Iris pigment epithelial cell (primary cell): ENCODE data around the gene PTPN5.
"Not testable (repeated sequence)": the region's sequence is repeated elsewhere in the genome, so short reads cannot be mapped to it uniquely, and the experiment has no call there.

ENCODE experiments used
- DNase-seq: peaks from one replicate; pipeline ENCODE4 v3.0.0-alpha.2; 2011; ENCODE audit warnings: low read depth

Gene PTPN5

GRCh38 chr11:18791207-18791968, at the start of gene PTPN5:
Gene PTPN5 (minus strand): TSS chr11:18791798. CDS start chr11:18771958, 19,840 bp downstream.
- peak; percentile 22 for DNase-seq

GRCh38 chr11:18836417-18836816, 44.8 kb upstream of the PTPN5 start:
- peak; percentile 6 for DNase-seq

- DNase-seq, result no peak
These were observed 43.3 kb upstream of the PTPN5 start for GRCh38 chr11:18834754-18835466.

DNA sequence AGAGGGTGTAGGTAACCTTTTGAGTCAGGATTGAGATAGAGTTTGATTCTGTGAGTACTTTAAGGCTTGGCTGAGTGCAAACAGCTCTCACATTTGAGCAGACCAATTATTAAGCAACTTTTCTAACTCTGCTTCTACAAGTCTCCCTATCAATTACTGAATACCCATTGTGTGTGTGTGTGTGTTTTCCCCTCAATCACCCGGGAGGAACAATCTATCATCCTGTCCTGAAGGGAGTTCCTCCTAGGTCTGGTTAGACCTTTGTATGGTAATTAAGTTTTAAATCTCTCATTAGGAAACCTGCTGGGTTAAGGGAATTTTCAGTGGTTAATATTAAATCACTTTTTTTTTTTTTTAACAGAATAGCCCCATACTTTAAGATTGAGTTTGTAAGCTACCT, 28.6 kb upstream of the PTPN5 start:
- not testable (repeated sequence) for DNase-seq

DNA sequence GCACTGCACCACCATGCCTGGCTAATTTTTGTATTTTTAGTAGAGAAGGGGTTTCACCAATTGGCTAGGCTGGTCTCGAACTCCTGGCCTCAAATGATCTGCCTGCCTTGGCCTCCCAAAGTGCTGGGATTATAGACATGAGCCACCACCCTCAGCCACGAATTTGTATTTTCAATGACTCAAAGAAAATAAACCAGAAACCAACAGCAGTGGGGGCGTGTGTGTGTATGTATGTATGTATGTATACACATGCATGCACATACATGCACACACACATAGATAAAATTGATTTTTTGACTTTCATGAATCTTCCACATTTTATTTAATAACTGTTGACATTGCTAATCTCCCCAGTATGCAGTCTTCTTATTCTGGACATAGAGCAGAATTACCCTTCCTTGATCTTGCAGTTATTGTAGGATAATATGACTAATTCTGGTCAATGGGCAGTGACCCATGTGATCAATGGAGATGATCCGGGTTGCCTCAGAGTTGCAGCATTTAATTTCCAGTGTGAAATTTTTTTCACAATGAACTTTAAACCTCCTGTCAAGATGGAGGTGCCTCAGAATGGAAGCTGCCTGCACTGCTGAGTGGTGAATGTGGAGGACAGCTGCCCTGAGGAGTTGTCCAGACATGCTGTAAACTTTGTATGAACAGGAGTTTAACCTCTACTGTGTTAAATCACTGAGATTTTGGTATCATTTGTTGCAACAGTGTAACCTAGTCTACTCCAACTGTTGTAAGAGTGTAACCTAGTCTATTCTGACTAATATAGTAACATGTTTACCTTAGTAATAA, 12.8 kb upstream of the PTPN5 start:
- no peak for DNase-seq

DNA sequence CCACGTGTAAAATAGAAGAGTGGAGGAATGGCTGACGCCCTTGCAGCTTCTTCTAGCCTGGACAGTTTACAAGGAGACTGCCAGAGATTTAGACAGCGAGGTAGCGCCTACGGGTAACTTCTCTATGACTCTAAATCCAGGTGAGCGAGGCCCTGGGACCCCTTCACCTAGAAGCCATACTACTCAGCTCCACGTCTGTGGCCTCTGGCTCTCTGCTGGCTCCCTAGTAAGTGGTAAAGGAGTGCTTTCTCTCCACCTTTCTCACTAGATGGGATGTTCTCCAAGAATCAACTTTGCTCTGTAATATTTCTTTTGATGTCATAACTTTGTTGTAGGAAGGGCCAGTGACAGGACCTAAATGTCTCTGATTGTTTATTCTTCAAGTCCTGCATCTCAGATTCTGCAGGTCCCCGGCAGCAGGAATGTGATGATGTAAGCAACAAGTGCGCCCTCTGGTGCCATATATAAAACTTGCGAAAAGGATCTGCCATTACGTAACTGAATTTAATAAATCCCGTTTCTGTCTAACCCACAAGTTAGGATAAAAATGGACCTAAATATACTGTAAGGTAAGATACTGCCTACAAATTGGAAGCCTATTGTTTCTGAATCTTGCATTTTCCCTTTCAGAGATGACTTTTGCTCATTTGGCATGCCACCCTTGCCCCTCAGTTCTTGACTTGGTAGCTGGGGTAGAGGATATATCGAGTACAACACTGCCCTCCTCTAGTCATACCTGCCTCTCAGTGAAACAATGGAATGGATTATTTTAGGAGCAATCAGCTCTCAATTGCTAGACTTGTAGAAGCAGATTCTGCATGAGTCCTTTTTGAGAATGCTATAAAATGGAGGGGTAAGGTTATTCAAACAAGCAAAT, 11.0 kb upstream of the PTPN5 start:
- DNase-seq, result peak; percentile 80

- DNase-seq, result no peak
These were observed 7.3 kb upstream of the PTPN5 start for GRCh38 chr11:18798799-18799469.

DNA sequence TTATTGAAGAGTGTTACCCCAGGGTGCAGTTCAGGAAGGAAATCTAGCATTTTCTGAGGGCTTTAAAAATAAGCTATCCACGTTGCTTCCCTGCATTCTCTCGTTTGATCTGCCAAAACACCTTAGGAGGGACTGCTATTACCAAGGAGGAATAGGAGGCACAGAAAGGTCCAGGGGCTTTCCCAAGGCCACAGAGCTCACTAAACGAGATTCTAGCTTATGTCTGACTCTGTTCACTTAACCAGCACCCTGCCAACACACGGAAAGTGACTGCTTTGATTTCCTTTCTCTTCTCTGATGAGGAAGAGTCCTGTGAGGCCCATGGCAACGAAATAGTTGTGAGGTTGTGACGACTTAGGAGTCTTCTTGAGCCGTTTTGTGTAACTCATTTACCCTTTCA, 3.4 kb upstream of the PTPN5 start:
- DNase-seq, result no peak

DNA sequence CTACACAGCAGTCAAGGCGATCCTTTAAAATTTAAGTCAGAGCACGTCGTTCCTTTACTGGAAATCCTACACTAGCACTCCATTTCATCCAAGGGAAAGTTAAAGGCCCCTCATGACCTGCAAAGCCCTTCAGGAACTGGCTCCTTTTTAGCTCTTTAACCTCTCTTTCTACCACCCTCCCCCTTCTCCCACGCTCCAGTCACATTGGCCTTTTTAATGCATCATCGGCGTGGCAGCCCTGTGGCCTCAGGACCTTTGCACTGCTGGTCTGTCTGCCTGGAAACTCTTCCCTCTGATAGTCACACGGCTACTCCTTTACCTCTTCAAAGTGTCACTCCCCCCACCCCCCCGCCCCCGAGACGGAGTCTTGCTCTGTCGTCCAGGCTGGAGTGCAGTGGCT, 1.2 kb upstream of the PTPN5 start:
- DNase-seq, result no peak

DNA sequence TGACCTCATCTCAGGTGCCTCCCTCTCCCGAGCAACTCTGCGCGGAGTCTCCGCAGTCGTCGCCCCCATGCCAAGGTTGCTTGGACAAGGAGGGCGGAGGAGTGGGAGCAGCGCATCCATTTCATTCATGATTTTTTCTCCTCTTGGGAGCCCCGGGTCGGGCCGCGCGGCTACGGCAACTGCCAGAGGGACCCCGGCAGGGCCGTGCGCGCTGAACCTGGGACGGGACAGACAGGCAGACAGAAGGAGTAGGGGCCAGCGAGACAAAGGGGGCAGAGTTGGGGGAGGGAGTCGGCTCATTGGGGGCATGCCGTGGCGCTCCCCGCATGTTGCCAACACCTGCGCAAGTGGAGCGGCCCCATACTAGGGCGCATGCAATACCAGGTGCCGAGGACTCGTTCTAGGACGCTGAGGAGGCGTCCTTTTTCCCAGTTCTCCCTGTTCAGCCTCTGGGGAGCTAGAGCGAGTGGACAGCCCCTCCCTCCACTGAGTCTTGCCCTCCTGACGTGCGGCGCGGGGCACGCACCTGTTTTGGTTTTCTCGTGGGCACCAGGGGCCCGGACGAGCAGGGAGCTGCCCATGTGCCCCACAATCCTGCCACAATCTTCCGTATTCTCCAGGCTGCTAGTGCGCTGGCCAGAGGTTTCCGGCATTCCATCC, 501 bp upstream of the PTPN5 start:
- no peak for DNase-seq

DNA sequence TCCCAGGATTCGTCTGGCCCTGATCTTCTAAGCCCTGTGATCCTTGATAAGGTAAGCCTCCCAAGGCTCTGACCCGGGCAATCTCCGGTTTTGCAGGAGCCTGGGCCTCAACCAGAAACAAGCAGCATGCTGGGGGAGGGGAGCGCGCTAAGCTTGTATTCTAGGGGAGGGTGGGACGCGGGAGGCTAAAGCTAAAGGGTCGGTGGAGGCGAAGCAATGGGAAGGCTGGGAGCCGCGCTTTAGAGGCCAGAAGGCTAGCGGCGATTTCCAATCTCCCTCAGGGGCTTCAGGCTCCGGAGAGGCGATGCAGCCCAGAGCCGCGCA, 753 bp downstream of the PTPN5 start:
- DNase-seq, result no peak

GRCh38 chr11:18789942-18790341, 1.7 kb downstream of the PTPN5 start:
- no peak for DNase-seq

GRCh38 chr11:18785411-18785810, 6.2 kb downstream of the PTPN5 start:
- no peak for DNase-seq

- DNase-seq, result no peak
These were observed 10.7 kb downstream of the PTPN5 start for GRCh38 chr11:18780896-18781295.

DNA sequence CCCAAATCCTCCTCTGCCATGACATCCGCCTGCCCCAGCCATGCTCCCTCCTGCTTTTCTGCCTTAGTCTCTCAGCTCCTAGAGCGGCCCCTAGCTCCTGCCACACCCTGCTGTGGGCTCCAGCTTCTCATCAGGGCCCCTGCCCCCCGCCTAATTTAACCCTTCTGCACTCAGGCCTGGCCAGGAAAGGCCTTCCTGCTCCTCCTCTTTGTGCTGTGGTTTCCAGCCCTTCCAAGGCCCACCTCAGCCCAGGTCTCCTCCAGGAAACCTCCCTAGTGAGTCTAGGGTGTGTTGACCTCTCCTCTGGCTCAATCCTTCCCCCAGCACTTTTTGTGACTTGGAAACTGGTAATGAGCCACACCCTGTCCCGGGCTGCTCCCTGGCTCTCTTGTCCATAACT, 11.3 kb downstream of the PTPN5 start:
- DNase-seq, result no peak

GRCh38 chr11:18778468-18778867, 13.1 kb downstream of the PTPN5 start:
- no peak for DNase-seq

DNA sequence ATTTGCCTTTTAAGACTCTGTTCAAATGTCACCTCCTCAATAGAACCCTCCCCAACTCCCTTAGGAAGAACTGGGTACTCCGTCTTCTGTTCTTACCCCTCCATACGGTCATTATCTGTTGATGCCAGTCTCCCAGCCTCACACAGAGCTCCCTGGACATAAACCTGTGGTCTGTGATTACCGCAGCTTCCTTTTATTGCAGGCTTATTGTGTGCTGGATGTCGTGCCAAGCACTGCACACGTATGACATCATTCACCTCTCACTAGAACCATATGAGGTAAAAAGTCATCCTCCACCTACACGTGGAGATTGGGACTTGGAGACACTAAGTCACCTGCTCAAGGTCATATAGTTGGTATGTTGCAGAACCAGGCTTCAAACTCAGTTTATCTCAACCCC, 15.3 kb downstream of the PTPN5 start:
- no peak for DNase-seq

DNA sequence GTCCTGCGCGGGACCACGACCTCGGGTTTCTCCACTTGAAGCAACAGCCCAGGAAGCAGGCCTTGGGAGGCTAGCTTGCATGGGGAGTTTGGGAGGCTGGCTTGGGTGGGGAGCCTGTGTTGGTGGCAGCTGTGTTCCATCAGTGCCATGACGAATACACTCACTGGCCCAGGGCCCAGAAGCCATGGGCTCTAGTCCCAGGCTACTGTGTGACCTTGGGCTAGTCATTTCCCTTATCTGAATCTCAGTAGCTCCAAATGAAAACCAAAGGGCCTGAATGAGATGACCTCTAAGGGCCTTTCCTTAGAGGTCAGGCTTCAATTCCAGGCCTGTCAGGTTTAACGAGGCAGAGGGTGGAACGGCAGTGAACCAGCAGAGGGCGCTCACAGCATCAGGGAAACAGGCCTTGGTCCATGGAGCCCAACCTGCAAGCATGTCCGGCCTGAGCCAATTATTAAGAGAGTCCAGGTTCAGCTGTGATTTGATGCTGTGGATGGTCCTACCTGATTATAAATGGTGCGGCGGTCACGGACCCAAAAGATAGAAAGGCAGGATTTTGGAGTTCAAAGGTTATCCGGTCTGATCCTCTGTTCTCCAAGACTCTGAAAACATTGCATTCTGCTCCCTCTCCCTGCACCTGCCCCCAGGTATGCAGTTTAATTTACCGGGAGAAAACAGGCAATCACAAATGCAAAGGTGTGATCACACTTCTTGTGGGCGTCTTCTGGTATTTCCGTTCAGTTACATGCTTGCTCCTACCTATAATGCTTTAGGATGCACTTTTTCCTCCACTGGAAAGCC, 15.9 kb downstream of the PTPN5 start:
- peak; percentile 54 for DNase-seq

DNA sequence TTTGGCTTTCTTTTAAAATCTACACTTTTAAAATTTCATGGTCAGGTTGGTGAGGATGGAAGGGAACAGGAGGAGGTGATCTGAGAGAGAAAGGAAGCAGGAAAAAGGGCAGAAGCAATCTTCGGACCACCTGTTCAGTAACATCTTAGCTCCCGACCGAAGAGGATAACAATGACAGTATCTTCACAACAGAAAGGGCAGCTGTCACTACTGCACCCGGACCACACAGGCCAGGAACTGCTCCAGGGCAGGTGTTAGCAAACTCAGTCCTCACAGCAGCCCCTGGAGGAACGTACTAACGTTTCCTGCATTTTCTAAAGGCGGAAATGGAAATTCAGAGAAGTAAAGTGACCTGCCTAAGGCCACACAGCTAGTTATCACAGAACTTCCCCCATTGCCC, 16.8 kb downstream of the PTPN5 start:
- DNase-seq, result no peak

DNA sequence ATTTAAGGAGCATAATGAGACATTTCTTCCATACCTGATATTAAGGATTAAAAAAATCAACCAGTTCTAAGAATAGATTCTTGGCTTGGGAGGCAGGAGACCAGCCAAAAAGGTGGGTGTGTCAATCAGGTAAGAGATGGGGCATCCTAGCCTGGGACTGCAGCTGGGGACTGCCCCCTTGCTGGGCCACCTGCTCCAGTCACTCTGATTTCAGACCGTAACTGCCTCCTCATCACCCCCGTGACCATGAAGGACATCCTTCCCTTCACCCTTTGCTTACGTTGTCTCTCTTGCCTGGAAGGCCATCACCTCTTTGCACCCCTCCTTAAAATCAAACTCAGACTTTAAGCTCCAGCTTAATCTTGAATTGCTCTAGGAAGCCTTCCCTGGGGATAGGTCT, 17.9 kb downstream of the PTPN5 start:
- no peak for DNase-seq
